GM23338 (cell line): ENCODE data around the gene SPATA31E1. TPM values are rescaled to one million over a fixed set of nuclear protein-coding genes. Genes with fewer than 3 reads are reported as not detected.

Experiments
- ATAC-seq: fragments of 200-7000 bp; cut with Tn5 transposase; 3 replicates; pipeline ENCODE4 v1.9.1; 2020
- DNase-seq: peaks from one replicate; pipeline ENCODE4 v3.0.0-alpha.2; 2015; ENCODE audit warnings: low spot score
- H2AFZ ChIP-seq: fragments of 200-600 bp; sonication (generic); 2 replicates; pipeline ENCODE4 v1.8.0; 2016; ENCODE audit warnings: antibody characterized with exemption, mild to moderate bottlenecking, moderate library complexity
- H3F3A ChIP-seq: fragments of 200-600 bp; sonication (generic); replicated peaks from 2 replicates; pipeline ENCODE4 v1.8.0; 2017; ENCODE audit warnings: antibody characterized with exemption, mixed run types, low read depth
- H3K27ac ChIP-seq: fragments of 200-600 bp; sonication (generic); 2 replicates; pipeline ENCODE4 v1.6.1; 2016; ENCODE audit warnings: low read depth
- H3K27me3 ChIP-seq: fragments of 200-600 bp; sonication (generic); 2 replicates; pipeline ENCODE4 v1.8.0; 2016; ENCODE audit warnings: mild to moderate bottlenecking, mixed run types, moderate library complexity; ENCODE audit not compliant: insufficient read depth
- H3K36me3 ChIP-seq: fragments of 200-600 bp; sonication (generic); 2 replicates; pipeline ENCODE4 v1.8.0; 2016; ENCODE audit warnings: mild to moderate bottlenecking; ENCODE audit not compliant: insufficient read depth
- H3K4me1 ChIP-seq: fragments of 200-600 bp; sonication (generic); 2 replicates; pipeline ENCODE4 v1.8.0; 2016; ENCODE audit warnings: mild to moderate bottlenecking, moderate library complexity; ENCODE audit not compliant: insufficient read depth
- H3K4me2 ChIP-seq: fragments of 200-600 bp; sonication (generic); 2 replicates; pipeline ENCODE4 v1.7.1; 2017; ENCODE audit warnings: mixed run types
- H3K4me3 ChIP-seq: fragments of 200-600 bp; sonication (generic); 2 replicates; pipeline ENCODE4 v1.6.1; 2016; ENCODE audit warnings: mixed run types
- H3K79me2 ChIP-seq: fragments of 200-600 bp; sonication (generic); replicated peaks from 2 replicates; pipeline ENCODE4 v1.8.0; 2017; ENCODE audit warnings: mild to moderate bottlenecking; ENCODE audit not compliant: insufficient read depth
- H3K9me2 ChIP-seq: fragments of 200-600 bp; sonication (generic); 2 replicates; pipeline ENCODE4 v1.8.0; 2017; ENCODE audit not compliant: insufficient read depth
- H4K20me1 ChIP-seq: fragments of 200-600 bp; sonication (generic); replicated peaks from 2 replicates; pipeline ENCODE4 v1.8.0; 2017; ENCODE audit warnings: mild to moderate bottlenecking; ENCODE audit not compliant: insufficient read depth
- H3K27ac Mint-ChIP-seq: 2 replicates; pipeline ENCODE4 v1.8.0; 2020; ENCODE audit warnings: inconsistent platforms, mild to moderate bottlenecking, moderate library complexity, mixed read lengths
- H3K27me3 Mint-ChIP-seq: 3 replicates; pipeline ENCODE4 v1.8.0; 2022; ENCODE audit warnings: low read depth, mild to moderate bottlenecking, moderate library complexity, mixed read lengths, inconsistent platforms; ENCODE audit not compliant: insufficient read depth, poor library complexity
- H3K36me3 Mint-ChIP-seq: 3 replicates; pipeline ENCODE4 v1.8.0; 2021; ENCODE audit warnings: low read depth, mild to moderate bottlenecking, inconsistent platforms, moderate library complexity, mixed read lengths
- H3K4me1 Mint-ChIP-seq: 3 replicates; pipeline ENCODE4 v1.8.0; 2020; ENCODE audit warnings: mild to moderate bottlenecking, inconsistent platforms, mixed read lengths
- H3K4me3 Mint-ChIP-seq: 3 replicates; pipeline ENCODE4 v1.8.0; 2021; ENCODE audit warnings: moderate library complexity, mild to moderate bottlenecking, inconsistent platforms, mixed read lengths
- H3K9me3 Mint-ChIP-seq: 3 replicates; pipeline ENCODE4 v1.8.0; 2020; ENCODE audit warnings: moderate library complexity, mild to moderate bottlenecking, inconsistent platforms, mixed read lengths
- CREB1 ChIP-seq: fragments of 250-450 bp; sonication (Bioruptor Pico); IDR thresholded peaks from 2 replicates; pipeline ENCODE4 v1.5.0; 2020; ENCODE audit warnings: low read depth, mild to moderate bottlenecking, moderate library complexity
- EZH2 ChIP-seq: fragments of 200-600 bp; sonication (generic); IDR thresholded peaks from one replicate; pipeline ENCODE4 v1.8.0; 2017; ENCODE audit warnings: antibody characterized with exemption, mild to moderate bottlenecking, low read depth; ENCODE audit not compliant: unreplicated experiment
- EZH2phosphoT487 ChIP-seq: fragments of 200-600 bp; sonication (generic); IDR thresholded peaks from one replicate; pipeline ENCODE4 v1.8.1; 2018; ENCODE audit warnings: antibody characterized with exemption; ENCODE audit not compliant: unreplicated experiment
- JUNB ChIP-seq: IDR thresholded peaks from one replicate; pipeline ENCODE4 v1.6.1; 2016; ENCODE audit warnings: antibody characterized with exemption; ENCODE audit not compliant: unreplicated experiment
- NANOG ChIP-seq: IDR thresholded peaks from 2 replicates; pipeline ENCODE4 v1.6.1; 2016; ENCODE audit warnings: antibody characterized with exemption, borderline replicate concordance
- POLR2AphosphoS5 ChIP-seq: IDR thresholded peaks from 2 replicates; pipeline ENCODE4 v1.6.1; 2016; ENCODE audit warnings: antibody characterized with exemption, low read depth
- STAT1 ChIP-seq: IDR thresholded peaks from one replicate; pipeline ENCODE4 v1.6.1; 2016; ENCODE audit warnings: antibody characterized with exemption; ENCODE audit not compliant: unreplicated experiment
- ZNF114 ChIP-seq: fragments of 250-450 bp; sonication (Bioruptor Pico); IDR thresholded peaks from 2 replicates; pipeline ENCODE4 v1.5.0; 2020; ENCODE audit warnings: mild to moderate bottlenecking, moderate library complexity
- ZNF331 ChIP-seq: fragments of 250-450 bp; sonication (Bioruptor Pico); IDR thresholded peaks from 2 replicates; pipeline ENCODE4 v1.5.0; 2020; ENCODE audit warnings: low read depth, mild to moderate bottlenecking, moderate library complexity
- polyA plus RNA-seq: library from polyadenylated mRNA; unstranded; fragments of >200 nt; fragmentation: Nextera tagmentation; extraction: Ambion mirVana; gene quantifications from 2 replicates; pipeline ENCODE4 v1.2.1, GENCODE V29; 2016
- total RNA-seq: library from RNA; depleted of rRNA; stranded (reverse); fragments of >200 nt; shearing (Covaris generic); gene quantifications from 2 replicates; pipeline ENCODE4 v1.2.3, GENCODE V29; 2014
- TF ChIP-seq, protein P1 (sequence below): IDR thresholded peaks from one replicate; pipeline ENCODE4 v1.6.1; 2018; ENCODE audit warnings: antibody characterized with exemption; ENCODE audit not compliant: unreplicated experiment
- TF ChIP-seq, protein P2 (sequence below): IDR thresholded peaks from 2 replicates; pipeline ENCODE4 v1.6.1; 2016; ENCODE audit warnings: antibody characterized with exemption
- TF ChIP-seq, protein P3 (sequence below), 2 experiments: fragments of 200-600 bp in 1 of 2; sonication (generic) in 1 of 2; conservative IDR thresholded peaks; 2 replicates each; pipeline versions ENCODE4 v1.5.1 to v1.6.1; 2016 to 2017; ENCODE audit warnings: antibody characterized with exemption in 2 of 2, low read depth in 2 of 2, mild to moderate bottlenecking in 2 of 2, moderate library complexity in 1 of 2

The SPATA31E1 gene
- total and polyA plus RNA-seq, 2 experiments from 2014 or later: 0.05 TPM; not detected in 1

- TF ChIP-seq, protein P1, sequence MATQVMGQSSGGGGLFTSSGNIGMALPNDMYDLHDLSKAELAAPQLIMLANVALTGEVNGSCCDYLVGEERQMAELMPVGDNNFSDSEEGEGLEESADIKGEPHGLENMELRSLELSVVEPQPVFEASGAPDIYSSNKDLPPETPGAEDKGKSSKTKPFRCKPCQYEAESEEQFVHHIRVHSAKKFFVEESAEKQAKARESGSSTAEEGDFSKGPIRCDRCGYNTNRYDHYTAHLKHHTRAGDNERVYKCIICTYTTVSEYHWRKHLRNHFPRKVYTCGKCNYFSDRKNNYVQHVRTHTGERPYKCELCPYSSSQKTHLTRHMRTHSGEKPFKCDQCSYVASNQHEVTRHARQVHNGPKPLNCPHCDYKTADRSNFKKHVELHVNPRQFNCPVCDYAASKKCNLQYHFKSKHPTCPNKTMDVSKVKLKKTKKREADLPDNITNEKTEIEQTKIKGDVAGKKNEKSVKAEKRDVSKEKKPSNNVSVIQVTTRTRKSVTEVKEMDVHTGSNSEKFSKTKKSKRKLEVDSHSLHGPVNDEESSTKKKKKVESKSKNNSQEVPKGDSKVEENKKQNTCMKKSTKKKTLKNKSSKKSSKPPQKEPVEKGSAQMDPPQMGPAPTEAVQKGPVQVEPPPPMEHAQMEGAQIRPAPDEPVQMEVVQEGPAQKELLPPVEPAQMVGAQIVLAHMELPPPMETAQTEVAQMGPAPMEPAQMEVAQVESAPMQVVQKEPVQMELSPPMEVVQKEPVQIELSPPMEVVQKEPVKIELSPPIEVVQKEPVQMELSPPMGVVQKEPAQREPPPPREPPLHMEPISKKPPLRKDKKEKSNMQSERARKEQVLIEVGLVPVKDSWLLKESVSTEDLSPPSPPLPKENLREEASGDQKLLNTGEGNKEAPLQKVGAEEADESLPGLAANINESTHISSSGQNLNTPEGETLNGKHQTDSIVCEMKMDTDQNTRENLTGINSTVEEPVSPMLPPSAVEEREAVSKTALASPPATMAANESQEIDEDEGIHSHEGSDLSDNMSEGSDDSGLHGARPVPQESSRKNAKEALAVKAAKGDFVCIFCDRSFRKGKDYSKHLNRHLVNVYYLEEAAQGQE: no peak
- no peak for TF ChIP-seq EZH2phosphoT487
- no peak for TF ChIP-seq EZH2
- TF ChIP-seq ZNF331 (CRISPR knock-in tag): no peak
- TF ChIP-seq, protein P2, sequence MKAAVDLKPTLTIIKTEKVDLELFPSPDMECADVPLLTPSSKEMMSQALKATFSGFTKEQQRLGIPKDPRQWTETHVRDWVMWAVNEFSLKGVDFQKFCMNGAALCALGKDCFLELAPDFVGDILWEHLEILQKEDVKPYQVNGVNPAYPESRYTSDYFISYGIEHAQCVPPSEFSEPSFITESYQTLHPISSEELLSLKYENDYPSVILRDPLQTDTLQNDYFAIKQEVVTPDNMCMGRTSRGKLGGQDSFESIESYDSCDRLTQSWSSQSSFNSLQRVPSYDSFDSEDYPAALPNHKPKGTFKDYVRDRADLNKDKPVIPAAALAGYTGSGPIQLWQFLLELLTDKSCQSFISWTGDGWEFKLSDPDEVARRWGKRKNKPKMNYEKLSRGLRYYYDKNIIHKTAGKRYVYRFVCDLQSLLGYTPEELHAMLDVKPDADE: no peak
- no peak for TF ChIP-seq ZNF114 (CRISPR knock-in tag)
- TF ChIP-seq JUNB: no peak
- TF ChIP-seq, protein P3, sequence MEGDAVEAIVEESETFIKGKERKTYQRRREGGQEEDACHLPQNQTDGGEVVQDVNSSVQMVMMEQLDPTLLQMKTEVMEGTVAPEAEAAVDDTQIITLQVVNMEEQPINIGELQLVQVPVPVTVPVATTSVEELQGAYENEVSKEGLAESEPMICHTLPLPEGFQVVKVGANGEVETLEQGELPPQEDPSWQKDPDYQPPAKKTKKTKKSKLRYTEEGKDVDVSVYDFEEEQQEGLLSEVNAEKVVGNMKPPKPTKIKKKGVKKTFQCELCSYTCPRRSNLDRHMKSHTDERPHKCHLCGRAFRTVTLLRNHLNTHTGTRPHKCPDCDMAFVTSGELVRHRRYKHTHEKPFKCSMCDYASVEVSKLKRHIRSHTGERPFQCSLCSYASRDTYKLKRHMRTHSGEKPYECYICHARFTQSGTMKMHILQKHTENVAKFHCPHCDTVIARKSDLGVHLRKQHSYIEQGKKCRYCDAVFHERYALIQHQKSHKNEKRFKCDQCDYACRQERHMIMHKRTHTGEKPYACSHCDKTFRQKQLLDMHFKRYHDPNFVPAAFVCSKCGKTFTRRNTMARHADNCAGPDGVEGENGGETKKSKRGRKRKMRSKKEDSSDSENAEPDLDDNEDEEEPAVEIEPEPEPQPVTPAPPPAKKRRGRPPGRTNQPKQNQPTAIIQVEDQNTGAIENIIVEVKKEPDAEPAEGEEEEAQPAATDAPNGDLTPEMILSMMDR (conservative IDR thresholded peaks at IDR 0.05; ENCODE audit: low read depth in 2 of 2): no peak
- no peak for TF ChIP-seq STAT1
- no peak for TF ChIP-seq NANOG
- no peak for TF ChIP-seq CREB1 (CRISPR knock-in tag)
Observed at GRCh38 chr9:87836536-87836935, 46.1 kb upstream of the SPATA31E1 start (continued).

DNA sequence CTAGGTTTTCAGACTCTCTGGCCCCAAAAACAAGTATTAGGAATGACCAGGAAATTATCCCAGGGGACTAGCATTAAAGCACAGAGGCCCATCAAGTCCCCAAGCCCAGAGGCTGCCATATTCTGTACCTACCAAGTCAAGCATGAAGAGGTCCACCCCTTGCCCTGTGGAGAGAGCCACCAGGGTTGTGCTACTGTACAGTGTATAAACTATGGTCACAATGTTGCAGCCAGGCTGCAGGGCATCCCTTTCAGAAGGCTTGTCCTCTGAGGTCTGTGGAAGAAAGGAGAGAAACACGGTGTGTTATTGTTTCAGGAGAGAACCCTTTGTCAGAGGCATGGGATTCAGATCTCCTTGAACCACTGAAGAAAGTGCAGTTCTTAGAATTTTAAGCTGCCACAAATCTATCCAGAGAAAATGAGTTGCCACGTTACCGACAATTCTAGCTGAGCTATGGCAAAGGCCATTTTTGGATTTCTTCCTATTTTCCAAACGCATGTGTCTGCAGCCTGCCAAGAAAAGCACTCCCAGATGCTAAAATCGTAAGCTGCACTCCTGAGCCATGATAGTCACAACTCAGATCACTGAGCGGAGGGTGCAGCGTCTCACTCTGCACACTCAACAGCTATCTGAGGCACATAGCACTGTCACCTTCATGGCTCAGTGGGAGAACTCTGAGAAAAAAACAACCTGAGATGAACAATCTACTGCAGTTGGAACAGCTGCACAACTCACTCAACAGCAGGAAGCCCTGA lies 45.5 kb upstream of the SPATA31E1 start:
- no peaks in the 10 kb centered on the region for H3K79me2 ChIP-seq
- H3K27me3 Mint-ChIP-seq: no peaks in the 10 kb centered on the region
- no peak overlapping the region for H3K4me2 ChIP-seq
- H3K4me3 Mint-ChIP-seq: no peak overlapping the region
- H3K4me3 ChIP-seq: no peak overlapping the region
- no peaks in the 10 kb centered on the region for H3F3A ChIP-seq
- H3K9me2 ChIP-seq: no peaks in the 10 kb centered on the region
- DNase-seq (no peak), ATAC-seq (no peak)
- H3K36me3 ChIP-seq: no peaks in the 10 kb centered on the region
- peaks cover 8% of the 10 kb centered on the region; the same call in 2 of the 3 replicates for H3K9me3 Mint-ChIP-seq
- no peak overlapping the region for H3K27ac ChIP-seq
- no peak overlapping the region for H2AFZ ChIP-seq
- no peaks in the 10 kb centered on the region for H3K27me3 ChIP-seq
- no peaks in the 10 kb centered on the region for H3K36me3 Mint-ChIP-seq
- no peak overlapping the region for H3K27ac Mint-ChIP-seq
- H3K4me1 Mint-ChIP-seq: peaks cover 3% of the 10 kb centered on the region
- no peaks in the 10 kb centered on the region for H4K20me1 ChIP-seq
- no peaks in the 10 kb centered on the region for H3K4me1 ChIP-seq
- TF ChIP-seq EZH2: no peak
- TF ChIP-seq EZH2phosphoT487: no peak
- TF ChIP-seq ZNF114 (CRISPR knock-in tag): no peak
- no peak for TF ChIP-seq POLR2AphosphoS5
- TF ChIP-seq CREB1 (CRISPR knock-in tag): no peak
- no peak for TF ChIP-seq NANOG
- TF ChIP-seq ZNF331 (CRISPR knock-in tag): no peak
- TF ChIP-seq, protein P1: no peak
